ENCODE results near the gene ADRM1.

DNA sequence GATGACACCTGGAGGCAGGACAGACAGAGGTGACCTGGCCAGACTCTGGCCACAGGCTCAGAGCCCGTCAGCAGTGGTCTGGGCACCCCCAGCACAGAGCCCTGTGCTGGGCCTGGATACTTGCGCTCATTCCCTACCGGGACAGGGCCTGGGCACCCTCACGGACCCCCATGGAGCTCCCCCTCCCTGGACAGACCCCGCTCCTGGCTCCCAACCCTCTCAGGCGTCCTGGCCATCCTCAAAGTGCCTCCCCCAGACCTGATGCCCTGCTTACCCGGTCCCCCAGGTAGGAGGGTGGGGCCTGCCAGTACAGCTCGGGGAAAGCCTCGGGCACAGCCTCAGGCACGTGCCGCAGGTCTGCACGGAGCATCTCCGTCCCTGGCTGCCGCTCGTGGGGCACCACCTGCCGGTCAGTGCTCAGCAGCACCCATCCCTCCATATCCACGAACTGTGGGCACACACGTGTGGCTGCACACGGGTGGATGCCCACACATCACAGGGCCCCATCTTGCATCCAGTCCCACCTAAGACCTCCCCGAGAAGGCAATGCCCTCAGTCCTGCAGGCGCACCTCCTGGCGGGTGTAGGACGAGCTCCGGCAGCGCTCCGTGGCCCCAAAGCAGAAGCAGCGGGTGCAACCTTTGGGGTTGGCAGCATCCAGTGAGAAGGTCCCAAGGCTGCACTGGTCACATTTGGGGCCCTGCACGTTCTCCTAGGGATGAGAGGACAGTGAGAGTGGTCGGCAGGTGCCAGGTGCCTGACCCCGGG lies 24.3 kb downstream of the ADRM1 start:
- TF ChIP-seq POLR2A (IDR thresholded peaks at IDR 0.05; ENCODE audit: low read length) (no peak), GATA1 (IDR thresholded peaks at IDR 0.05; ENCODE audit: low read depth, low read length) (no peak)
